ENCODE data around the gene MIOS.

Gene MIOS

GRCh38 chr7:7533831-7534430 lies 32.8 kb upstream of the MIOS start:
- Histone ChIP-seq H3K9me3 (ENCODE audit: severe bottlenecking) (no peaks in the 10 kb centered on the region), H3K36me3 (ENCODE audit: low read depth) (no peaks in the 10 kb centered on the region), H3K27me3 (ENCODE audit: insufficient read depth, poor library complexity, severe bottlenecking) (no peaks in the 10 kb centered on the region), H3K4me3 (ENCODE audit: severe bottlenecking) (no peak overlapping the region), H3K4me1 (ENCODE audit: insufficient read depth, poor library complexity, severe bottlenecking) (no peaks in the 10 kb centered on the region), H3K27ac (ENCODE audit: poor library complexity, severe bottlenecking) (no peak overlapping the region)
- no peak for DNase-seq (ENCODE audit: low spot score)
- TF ChIP-seq CTCF (IDR thresholded peaks at IDR 0.05; ENCODE audit: poor library complexity, severe bottlenecking) = no peak
- ATAC-seq (ENCODE audit: low read depth) = no peak

- no peak for DNase-seq (ENCODE audit: low spot score)
- Histone ChIP-seq H3K4me3 (ENCODE audit: severe bottlenecking) (no peak within 1 kb of the TSS), H3K27me3 (ENCODE audit: insufficient read depth, poor library complexity, severe bottlenecking) (no peaks in the 10 kb centered on the region), H3K4me1 (ENCODE audit: insufficient read depth, poor library complexity, severe bottlenecking) (no peaks in the 10 kb centered on the region), H3K27ac (ENCODE audit: poor library complexity, severe bottlenecking) (no peak within 1 kb of the TSS), H3K9me3 (ENCODE audit: severe bottlenecking) (no peaks in the 10 kb centered on the region), H3K36me3 (ENCODE audit: low read depth) (no peaks in the 10 kb centered on the region)
- TF ChIP-seq CTCF (IDR thresholded peaks at IDR 0.05; ENCODE audit: poor library complexity, severe bottlenecking) = no peak
- no peak for ATAC-seq (ENCODE audit: low read depth)
Observed at GRCh38 chr7:7535691-7536090, 31.0 kb upstream of the MIOS start, which contains the start of gene COL28A1. Gene COL28A1 (minus strand): TSS chr7:7535873. CDS start chr7:7532875, 2,998 bp downstream.

DNA sequence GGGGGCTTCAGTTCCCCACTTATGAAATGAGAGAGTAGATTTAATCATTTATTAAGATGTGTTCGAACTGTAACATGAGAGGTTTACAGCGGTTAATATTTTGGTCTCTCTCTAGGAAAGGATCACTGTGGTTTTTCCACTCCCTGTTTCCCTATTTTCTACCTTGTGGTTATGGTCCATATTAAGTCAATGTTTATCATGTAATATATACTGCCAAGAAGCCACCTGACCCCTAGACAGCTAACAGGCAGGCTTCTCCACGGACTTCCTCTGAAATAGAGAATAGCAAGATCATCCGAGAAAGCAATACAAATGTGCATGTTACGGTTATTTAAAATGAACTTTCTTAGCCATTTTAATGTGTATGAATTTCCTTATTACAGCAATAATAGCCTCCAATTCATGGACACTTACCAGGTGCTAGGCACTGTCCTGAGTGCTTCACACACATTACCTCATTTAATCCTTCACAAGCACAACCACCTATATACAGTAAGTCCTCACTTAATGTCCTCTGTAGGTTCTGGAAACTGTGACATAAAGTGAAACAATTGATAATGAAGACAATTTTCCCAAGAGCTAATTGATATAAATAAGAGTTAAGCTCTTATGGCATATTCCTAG lies 30.2 kb upstream of the MIOS start:
- ATAC-seq (ENCODE audit: low read depth) (no peak), DNase-seq (ENCODE audit: low spot score) (no peak)
- H3K27me3 ChIP-seq (ENCODE audit: insufficient read depth, poor library complexity, severe bottlenecking) = no peaks in the 10 kb centered on the region

GRCh38 chr7:7537711-7538110 lies 29.0 kb upstream of the MIOS start:
- Histone ChIP-seq H3K4me3 (ENCODE audit: severe bottlenecking) (no peak overlapping the region), H3K4me1 (ENCODE audit: insufficient read depth, poor library complexity, severe bottlenecking) (no peaks in the 10 kb centered on the region)
- no peak for TF ChIP-seq CTCF (IDR thresholded peaks at IDR 0.05; ENCODE audit: poor library complexity, severe bottlenecking)

More for the DNA sequence above, 30.2 kb upstream of the MIOS start:
- H3K27ac ChIP-seq (ENCODE audit: poor library complexity, severe bottlenecking) = no peak overlapping the region
- TF ChIP-seq CTCF (IDR thresholded peaks at IDR 0.05; ENCODE audit: poor library complexity, severe bottlenecking) = no peak
- no peaks in the 10 kb centered on the region for H3K9me3 ChIP-seq (ENCODE audit: severe bottlenecking)
- H3K36me3 ChIP-seq (ENCODE audit: low read depth) = no peaks in the 10 kb centered on the region
- H3K4me3 ChIP-seq (ENCODE audit: severe bottlenecking) = no peak overlapping the region
- no peaks in the 10 kb centered on the region for H3K4me1 ChIP-seq (ENCODE audit: insufficient read depth, poor library complexity, severe bottlenecking)

DNA sequence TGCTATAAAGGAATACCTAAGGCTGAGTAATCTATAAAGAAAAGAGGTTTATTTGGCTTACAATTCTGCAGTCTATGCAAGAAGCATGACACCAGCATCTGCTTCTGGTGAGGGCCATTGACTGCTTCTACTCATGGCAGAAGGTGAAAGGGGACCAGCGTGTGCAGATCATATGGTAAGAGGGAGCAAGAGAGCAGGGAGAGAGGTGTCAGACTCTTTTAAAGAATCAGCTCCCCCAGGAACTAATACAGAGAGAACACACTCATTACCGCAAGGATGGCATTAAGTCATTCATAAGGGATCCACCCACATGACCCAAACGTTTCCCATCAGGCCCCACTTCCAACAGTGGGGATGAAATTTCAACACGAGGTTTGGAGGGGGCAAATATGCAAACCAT lies 27.5 kb upstream of the MIOS start:
- no peak for TF ChIP-seq CTCF (IDR thresholded peaks at IDR 0.05; ENCODE audit: poor library complexity, severe bottlenecking)
- no peak for ATAC-seq (ENCODE audit: low read depth)

More at GRCh38 chr7:7537711-7538110, 29.0 kb upstream of the MIOS start:
- ATAC-seq (ENCODE audit: low read depth) (no peak), DNase-seq (ENCODE audit: low spot score) (no peak)
- Histone ChIP-seq H3K27me3 (ENCODE audit: insufficient read depth, poor library complexity, severe bottlenecking) (no peaks in the 10 kb centered on the region), H3K36me3 (ENCODE audit: low read depth) (no peaks in the 10 kb centered on the region), H3K9me3 (ENCODE audit: severe bottlenecking) (no peaks in the 10 kb centered on the region), H3K27ac (ENCODE audit: poor library complexity, severe bottlenecking) (no peak overlapping the region)

More for the DNA sequence above, 27.5 kb upstream of the MIOS start:
- Histone ChIP-seq H3K4me3 (ENCODE audit: severe bottlenecking) (no peak overlapping the region), H3K36me3 (ENCODE audit: low read depth) (no peaks in the 10 kb centered on the region), H3K4me1 (ENCODE audit: insufficient read depth, poor library complexity, severe bottlenecking) (no peaks in the 10 kb centered on the region), H3K27ac (ENCODE audit: poor library complexity, severe bottlenecking) (no peak overlapping the region), H3K9me3 (ENCODE audit: severe bottlenecking) (no peaks in the 10 kb centered on the region), H3K27me3 (ENCODE audit: insufficient read depth, poor library complexity, severe bottlenecking) (no peaks in the 10 kb centered on the region)
- DNase-seq (ENCODE audit: low spot score) = no peak
